GM12878 (cell line): Measurements from ENCODE around the gene ST6GAL2. TPM values are rescaled to one million over a fixed set of nuclear protein-coding genes. Genes with fewer than 3 reads are reported as not detected.

ENCODE experiments used
- ATAC-seq: fragments of 200-7000 bp; cut with Tn5 transposase; 3 replicates; pipeline ENCODE4 v1.9.1; 2020; ENCODE audit warnings: mild to moderate bottlenecking, moderate library complexity
- BruUV-seq: library from RNA; stranded (reverse); fragments of 400-500 nt; replicated peaks from 2 replicates; lab custom pipeline; 2021; lab: Mats Ljungman, UMichigan
- CTCF ChIA-PET: fragments of 300-600 bp; sonication (Branson Sonifier 250); formaldehyde crosslinking; extraction: SDS; loops from one replicate; lab custom pipeline; 2021; ENCODE audit warnings: inconsistent platforms; lab: Yijun Ruan, JAX
- POLR2A ChIA-PET: fragments of 350-600 bp; formaldehyde crosslinking; extraction: SDS; loops from one replicate; lab custom pipeline; 2021; ENCODE audit warnings: inconsistent platforms; lab: Charles Lee
- RAD21 ChIA-PET: fragments of 300-600 bp; sonication (Branson Sonifier 250); formaldehyde crosslinking; loops from one replicate; lab custom pipeline; 2023; ENCODE audit warnings: antibody characterized with exemption; ENCODE audit not compliant: unreplicated experiment; lab: Charles Lee
- SMC1A ChIA-PET: fragments of 300-600 bp; sonication (Branson Sonifier 250); formaldehyde crosslinking; loops from one replicate; lab custom pipeline; 2023; ENCODE audit not compliant: unreplicated experiment, uncharacterized antibody; lab: Charles Lee
- DNase-seq: peaks from one replicate; pipeline ENCODE4 v3.0.0-alpha.2; 2011; ENCODE audit warnings: low read depth, low spot score
- FAIRE-seq: peaks from 3 replicates; lab custom pipeline; 2011; peaks lifted over from hg19 to GRCh38; lab: Jason Lieb, UNC
- H2AFZ ChIP-seq: 2 replicates; pipeline ENCODE4 v1.6.0; 2011; ENCODE audit warnings: low read depth, low read length, control low read depth; ENCODE audit not compliant: control insufficient read depth
- H3K27ac ChIP-seq: 2 replicates; pipeline ENCODE4 v1.5.1; 2011; ENCODE audit warnings: control low read depth; ENCODE audit not compliant: control insufficient read depth, insufficient read depth
- H3K27me3 ChIP-seq, 2 experiments: replicated peaks in 1 of 2; 2 replicates each; pipeline versions ENCODE4 v1.6.0 to v1.6.1; 2011; ENCODE audit warnings: low read length in 1 of 2; ENCODE audit not compliant: control insufficient read depth in 2 of 2, insufficient read depth in 2 of 2
- H3K36me3 ChIP-seq, 2 experiments: 2 replicates each; pipeline ENCODE4 v1.5.1; 2011; ENCODE audit warnings: low read length in 1 of 2; ENCODE audit not compliant: control insufficient read depth in 2 of 2, insufficient read depth in 2 of 2
- H3K4me1 ChIP-seq: 2 replicates; pipeline ENCODE4 v1.6.1; 2011; ENCODE audit warnings: mild to moderate bottlenecking, low read length, moderate library complexity, mixed read lengths; ENCODE audit not compliant: control insufficient read depth, insufficient read depth
- H3K4me2 ChIP-seq: 2 replicates; pipeline ENCODE4 v1.6.0; 2011; ENCODE audit warnings: control low read depth; ENCODE audit not compliant: control insufficient read depth, insufficient read depth
- H3K4me3 ChIP-seq: fragments of 200-600 bp; sonication (generic); 2 replicates; pipeline ENCODE4 v1.5.1; 2016
- H3K79me2 ChIP-seq: 2 replicates; pipeline ENCODE4 v1.6.0; 2011; ENCODE audit warnings: low read length; ENCODE audit not compliant: control insufficient read depth, insufficient read depth
- H3K9ac ChIP-seq: 2 replicates; pipeline ENCODE4 v1.8.0; 2011; ENCODE audit warnings: low read length, control low read depth, mixed read lengths; ENCODE audit not compliant: control insufficient read depth, insufficient read depth
- H3K9me3 ChIP-seq: replicated peaks from 3 replicates; pipeline ENCODE4 v1.5.1; 2011; ENCODE audit warnings: mild to moderate bottlenecking, low read length; ENCODE audit not compliant: control insufficient read depth, insufficient read depth
- H4K20me1 ChIP-seq: 2 replicates; pipeline ENCODE4 v1.6.0; 2011; ENCODE audit not compliant: control insufficient read depth, insufficient read depth
- ASH2L ChIP-seq: fragments of 300-600, 200-600 bp; sonication (generic); IDR thresholded peaks from 2 replicates; pipeline ENCODE4 v1.6.1; 2017; ENCODE audit warnings: low read depth, mild to moderate bottlenecking, borderline replicate concordance
- BCLAF1 ChIP-seq: fragments of 450-650 bp; IDR thresholded peaks from 2 replicates; pipeline ENCODE4 v1.6.1; 2017; ENCODE audit warnings: antibody characterized with exemption, mild to moderate bottlenecking, moderate library complexity
- EP300 ChIP-seq, 2 experiments: fragments of 150-350 bp in 1 of 2; IDR thresholded peaks; 2 replicates each; pipeline ENCODE4 v1.6.1; 2011 to 2012; ENCODE audit warnings: low read depth in 2 of 2, low read length in 2 of 2, borderline replicate concordance in 1 of 2, improper control_type of control experiment in 1 of 2, inconsistent platforms in 1 of 2; ENCODE audit not compliant: control insufficient read depth in 1 of 2
- HCFC1 ChIP-seq: fragments of 150-350 bp; IDR thresholded peaks from 2 replicates; pipeline ENCODE4 v1.6.1; 2014; ENCODE audit warnings: low read length
- HDAC6 ChIP-seq: fragments of 200-600 bp; sonication (generic); IDR thresholded peaks from one replicate; pipeline ENCODE4 v1.8.0; 2017; ENCODE audit warnings: antibody characterized with exemption; ENCODE audit not compliant: unreplicated experiment
- KAT2A ChIP-seq: conservative IDR thresholded peaks from 2 replicates; pipeline ENCODE4 v1.6.1; 2011; ENCODE audit warnings: low read depth, low read length; ENCODE audit not compliant: control insufficient read depth
- PKNOX1 ChIP-seq: fragments of 450-650 bp; IDR thresholded peaks from 2 replicates; pipeline ENCODE4 v1.6.1; 2016; ENCODE audit warnings: mild to moderate bottlenecking
- POU2F2 ChIP-seq: IDR thresholded peaks from 3 replicates; pipeline ENCODE4 v1.6.1; 2011; ENCODE audit warnings: low read depth, mild to moderate bottlenecking, low read length, borderline replicate concordance
- SMARCA5 ChIP-seq: fragments of 450-650 bp; IDR thresholded peaks from 2 replicates; pipeline ENCODE4 v1.6.1; 2017; ENCODE audit warnings: mild to moderate bottlenecking
- TARDBP ChIP-seq: IDR thresholded peaks from 2 replicates; pipeline ENCODE4 v1.6.1; 2016; ENCODE audit warnings: borderline replicate concordance
- YBX1 ChIP-seq: fragments of 450-650 bp; IDR thresholded peaks from 2 replicates; pipeline ENCODE4 v1.6.1; 2016; ENCODE audit warnings: antibody characterized with exemption
- WGBS: methylation state at CpG from one replicate; pipeline ENCODE4 v1.1.6; 2016; ENCODE audit warnings: low lambda C conversion rate; ENCODE audit not compliant: insufficient replicate concordance, insufficient coverage; ENCODE audit errors: missing lambda C conversion rate; 5-methylcytosine and 5-hydroxymethylcytosine counted together
- in situ Hi-C: fragments of 300-500 bp; cut with MboI; formaldehyde crosslinking; loops from 9 replicates; pipeline ENCODE4 v1.14.3; 2018; ENCODE audit warnings: mixed read lengths
- intact Hi-C: fragments of 100-400 bp; cut with micrococcal nuclease; formaldehyde crosslinking; loops from one replicate; pipeline ENCODE4 v1.14.2; 2022; ENCODE audit not compliant: unreplicated experiment
- polyA plus RNA-seq, 11 experiments: library from polyadenylated mRNA; depleted of rRNA in 4 of 11; unstranded in 6 of 11; stranded (reverse) in 5 of 11; fragments of >200 nt; fragmentation: Nextera tagmentation in 4 of 11; fragmentation: Illumina TruSeq in 1 of 11; extraction: Ambion mirVana in 4 of 11; extraction: Trizol in 1 of 11; gene quantifications; 1 replicate in 1 of 11; 2 replicates in 10 of 11; pipeline versions ENCODE4 v1.2.1 to v1.2.3, GENCODE V29; 2011 to 2016; ENCODE audit warnings: inconsistent platforms in 2 of 11, missing spikeins in 2 of 11, low read depth in 1 of 11
- total RNA-seq, 4 experiments: library from RNA; depleted of rRNA in 3 of 4; stranded (reverse); fragments of >200 nt in 3 of 4; fragmentation: Illumina TruSeq in 1 of 4; extraction: Trizol in 1 of 4; gene quantifications; 2 replicates each; pipeline versions ENCODE4 v1.2.1 to v1.2.3, GENCODE V29; 2013 to 2021
- TF ChIP-seq, protein P1 (sequence below): fragments of 450-650 bp; IDR thresholded peaks from 2 replicates; pipeline ENCODE4 v1.6.1; 2017; ENCODE audit warnings: borderline replicate concordance

Gene ST6GAL2
- total and polyA plus RNA-seq, 10 of the 15 experiments (the other 5 are each of a cell fraction or from before 2014, with no cell fraction given) = not detected

DNA sequence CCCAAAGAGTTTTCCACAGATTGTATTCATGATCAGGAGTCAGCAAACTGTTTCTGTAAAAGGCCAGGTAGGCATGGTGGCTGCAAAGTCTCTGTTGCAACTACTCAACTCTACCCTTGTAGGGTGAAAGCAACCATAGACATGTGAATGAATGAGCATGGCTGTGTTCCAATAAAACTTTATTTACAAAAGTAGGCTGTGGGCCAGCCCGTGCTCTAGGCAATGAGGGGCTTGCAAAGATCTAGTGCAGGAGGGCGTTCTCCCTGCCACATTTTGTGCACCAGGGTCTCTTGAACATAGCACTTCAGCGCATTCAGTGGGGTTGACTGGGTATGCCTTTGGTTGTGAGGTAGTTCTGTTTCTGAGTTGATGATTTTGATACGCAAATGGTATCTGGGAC is 85.8 kb downstream of the ST6GAL2 start:
- Histone ChIP-seq H3K27me3 (no peaks in the 10 kb centered on the region), H3K27ac (no peak overlapping the region), H3K36me3 (no peaks in the 10 kb centered on the region), H3K79me2 (no peaks in the 10 kb centered on the region), H3K9me3 (no peaks in the 10 kb centered on the region), H2AFZ (no peak overlapping the region), H3K4me3 (no peak overlapping the region), H3K9ac (no peak overlapping the region), H4K20me1 (no peaks in the 10 kb centered on the region), H3K4me2 (no peak overlapping the region), H3K4me1 (no peaks in the 10 kb centered on the region)
- intact Hi-C loops = no loop called here
- RAD21 ChIA-PET = no interaction called here
- CTCF ChIA-PET = no interaction called here
- TF ChIP-seq EP300 (IDR thresholded peaks at IDR 0.05; ENCODE audit: borderline replicate concordance in 1 of 2, control insufficient read depth in 1 of 2, low read depth in 2 of 2, low read length in 2 of 2) (no peak), HDAC6 (no peak), ASH2L (no peak), KAT2A (no peak), TARDBP (no peak), HCFC1 (no peak), YBX1 (no peak), POU2F2 (no peak), PKNOX1 (no peak), BCLAF1 (no peak), SMARCA5 (no peak)
- TF ChIP-seq, protein P1, sequence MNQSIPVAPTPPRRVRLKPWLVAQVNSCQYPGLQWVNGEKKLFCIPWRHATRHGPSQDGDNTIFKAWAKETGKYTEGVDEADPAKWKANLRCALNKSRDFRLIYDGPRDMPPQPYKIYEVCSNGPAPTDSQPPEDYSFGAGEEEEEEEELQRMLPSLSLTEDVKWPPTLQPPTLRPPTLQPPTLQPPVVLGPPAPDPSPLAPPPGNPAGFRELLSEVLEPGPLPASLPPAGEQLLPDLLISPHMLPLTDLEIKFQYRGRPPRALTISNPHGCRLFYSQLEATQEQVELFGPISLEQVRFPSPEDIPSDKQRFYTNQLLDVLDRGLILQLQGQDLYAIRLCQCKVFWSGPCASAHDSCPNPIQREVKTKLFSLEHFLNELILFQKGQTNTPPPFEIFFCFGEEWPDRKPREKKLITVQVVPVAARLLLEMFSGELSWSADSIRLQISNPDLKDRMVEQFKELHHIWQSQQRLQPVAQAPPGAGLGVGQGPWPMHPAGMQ = no peak
- in situ Hi-C loops = no loop called here
- FAIRE-seq (no peak), DNase-seq (no peak), ATAC-seq (no peak)
- POLR2A ChIA-PET = no interaction called here
- BruUV-seq = no TSS peak
- SMC1A ChIA-PET = no interaction called here
- 46% methylated on average over 4 of the region's 4 CpGs for WGBS
